Esophagus squamous epithelium (tissue), 5 donors: Measurements from ENCODE around the gene PILRA. TPM values are rescaled to one million over a fixed set of nuclear protein-coding genes. Genes with fewer than 3 reads are reported as not detected.

Experiments
- DNase-seq: peaks from one replicate; lab custom pipeline; 2025; lab: John Stamatoyannopoulos, UW
- H3K27ac ChIP-seq, 4 donors: fragments of 200-600 bp; sonication (generic); one replicate each; pipeline ENCODE4 v1.5.1; 2016 to 2019; ENCODE audit warnings: mild to moderate bottlenecking in 1 of 4
- H3K27me3 ChIP-seq, 4 donors: fragments of 200-600 bp; sonication (generic); 1 replicate in 3 of 4; 2 replicates in 1 of 4; pipeline versions ENCODE4 v1.5.1 to v1.6.0; 2017 to 2021; ENCODE audit warnings: antibody characterized with exemption in 1 of 4
- H3K36me3 ChIP-seq, 3 donors: fragments of 200-600 bp; sonication (generic); one replicate each; pipeline ENCODE4 v1.5.1; 2016 to 2019
- H3K4me1 ChIP-seq, 3 donors: fragments of 200-600 bp; sonication (generic); one replicate each; pipeline ENCODE4 v1.5.1; 2017 to 2019
- H3K4me3 ChIP-seq, 4 donors: fragments of 200-600 bp; sonication (generic); 1 replicate in 3 of 4; 2 replicates in 1 of 4; pipeline ENCODE4 v1.5.1; 2016 to 2019; ENCODE audit warnings: mild to moderate bottlenecking in 2 of 4, moderate library complexity in 1 of 4
- H3K9me3 ChIP-seq, 3 donors: fragments of 200-600 bp; sonication (generic); one replicate each; pipeline ENCODE4 v1.5.1; 2016 to 2019
- CTCF ChIP-seq, 6 experiments: fragments of 450-650 bp in 4 of 6; fragments of 200-600 bp in 2 of 6; sonication (generic) in 2 of 6; IDR thresholded peaks; one replicate each; pipeline ENCODE4 v1.5.1; 2016 to 2019; ENCODE audit warnings: antibody characterized with exemption in 6 of 6, mild to moderate bottlenecking in 4 of 6, moderate library complexity in 4 of 6
- POLR2A ChIP-seq, 4 donors: fragments of 450-650 bp; IDR thresholded peaks; one replicate each; pipeline ENCODE4 v1.6.1; 2017; ENCODE audit warnings: antibody characterized with exemption in 4 of 4, mild to moderate bottlenecking in 4 of 4, moderate library complexity in 3 of 4
- WGBS, 2 donors: methylation state at CpG; one replicate each; pipeline ENCODE4 v1.1.5; 2018; 5-methylcytosine and 5-hydroxymethylcytosine counted together
- intact Hi-C: fragments of 100-400 bp; cut with DNase I; formaldehyde crosslinking; loops from one replicate; pipeline ENCODE4 v1.15.0; 2022
- total RNA-seq, 4 donors: library from RNA; depleted of rRNA; stranded (reverse); fragments of >200 nt; gene quantifications; one replicate each; pipeline ENCODE4 v1.1.0, GENCODE V29; 2016
- donor health status: DM: yes; HTN: yes; CAD: no.

Gene PILRA
- total RNA-seq, 4 donors from 2014 or later = 0.61 to 5.0 (median 1.1) TPM

- intact Hi-C loops = no loop called here
- H3K36me3 ChIP-seq = no peaks in the 10 kb centered on the region
- H3K9me3 ChIP-seq = no peaks in the 10 kb centered on the region
- no peak for TF ChIP-seq POLR2A (IDR thresholded peaks at IDR 0.05)
- peak; percentile 17 to 64 (median 54) for TF ChIP-seq CTCF (IDR thresholded peaks at IDR 0.05)
- no peaks in the 10 kb centered on the region for H3K27me3 ChIP-seq
- 44 to 50% methylated on average over 11 to 12 of the region's 12 CpGs for WGBS, 2 donors
- DNase-seq = no peak
- peaks cover 0 to 8% (median 0%) of the 10 kb centered on the region in 3 donors for H3K4me1 ChIP-seq
- H3K4me3 ChIP-seq = no peak overlapping the region
- no peak overlapping the region for H3K27ac ChIP-seq
Measured at GRCh38 chr7:100407285-100408180, 34.2 kb downstream of the PILRA start.

- Histone ChIP-seq H3K4me3 (no peak overlapping the region), H3K4me1 (peaks cover 0 to 8% (median 0%) of the 10 kb centered on the region in 3 donors), H3K27ac (no peak overlapping the region), H3K36me3 (no peaks in the 10 kb centered on the region), H3K9me3 (no peaks in the 10 kb centered on the region), H3K27me3 (no peaks in the 10 kb centered on the region)
- WGBS, 2 donors = 89 to 91% methylated on average over 6 of the region's 6 CpGs
- TF ChIP-seq CTCF (IDR thresholded peaks at IDR 0.05) (no peak), POLR2A (IDR thresholded peaks at IDR 0.05) (no peak)
- DNase-seq = no peak
- intact Hi-C loops = no loop called here
Measured at GRCh38 chr7:100411101-100411500, 37.8 kb downstream of the PILRA start.

- H3K4me3 ChIP-seq = no peak overlapping the region
- H3K27ac ChIP-seq = no peak overlapping the region
- no peaks in the 10 kb centered on the region for H3K9me3 ChIP-seq
- intact Hi-C loops = no loop called here
- no peak for TF ChIP-seq CTCF (IDR thresholded peaks at IDR 0.05)
- TF ChIP-seq POLR2A (IDR thresholded peaks at IDR 0.05) = no peak
- DNase-seq = no peak
- H3K36me3 ChIP-seq = no peaks in the 10 kb centered on the region
- H3K27me3 ChIP-seq = no peaks in the 10 kb centered on the region
- H3K4me1 ChIP-seq = no peaks in the 10 kb centered on the region
Measured at GRCh38 chr7:100413346-100413745, 40.1 kb downstream of the PILRA start.

- WGBS, 2 donors = 75 to 80% methylated on average over 1 of the region's 1 CpG
- H3K27ac ChIP-seq = no peak overlapping the region
- H3K27me3 ChIP-seq = no peaks in the 10 kb centered on the region
- DNase-seq = no peak
- H3K36me3 ChIP-seq = no peaks in the 10 kb centered on the region
- intact Hi-C loops = no loop called here
- no peaks in the 10 kb centered on the region for H3K9me3 ChIP-seq
- TF ChIP-seq CTCF (IDR thresholded peaks at IDR 0.05) = no peak
- TF ChIP-seq POLR2A (IDR thresholded peaks at IDR 0.05) = no peak
- H3K4me3 ChIP-seq = no peak overlapping the region
- H3K4me1 ChIP-seq = no peaks in the 10 kb centered on the region
Measured at GRCh38 chr7:100413889-100414288, 40.6 kb downstream of the PILRA start.

GRCh38 chr7:100415448-100415847, 42.2 kb downstream of the PILRA start:
- intact Hi-C loops = no loop called here
- H3K36me3 ChIP-seq = no peaks in the 10 kb centered on the region
- no peak overlapping the region for H3K4me3 ChIP-seq
- no peak overlapping the region for H3K27ac ChIP-seq
- TF ChIP-seq CTCF (IDR thresholded peaks at IDR 0.05) = no peak
- no peak for TF ChIP-seq POLR2A (IDR thresholded peaks at IDR 0.05)
- 93 to 97% methylated on average over 5 of the region's 5 CpGs for WGBS, 2 donors
- no peaks in the 10 kb centered on the region for H3K27me3 ChIP-seq
- H3K9me3 ChIP-seq = no peaks in the 10 kb centered on the region
- DNase-seq = no peak
- no peaks in the 10 kb centered on the region for H3K4me1 ChIP-seq
